Activated CD8-positive, alpha-beta memory T cell treated with anti-CD3 and anti-CD28 coated beads, Interleukin-2, amount 50 U/mL, for 48 hours (primary cell): ENCODE results near the gene FABP3.

Experiments used
- DNase-seq: peaks from one replicate; pipeline ENCODE4 v3.0.0-alpha.2; 2020

FABP3 gene

DNA sequence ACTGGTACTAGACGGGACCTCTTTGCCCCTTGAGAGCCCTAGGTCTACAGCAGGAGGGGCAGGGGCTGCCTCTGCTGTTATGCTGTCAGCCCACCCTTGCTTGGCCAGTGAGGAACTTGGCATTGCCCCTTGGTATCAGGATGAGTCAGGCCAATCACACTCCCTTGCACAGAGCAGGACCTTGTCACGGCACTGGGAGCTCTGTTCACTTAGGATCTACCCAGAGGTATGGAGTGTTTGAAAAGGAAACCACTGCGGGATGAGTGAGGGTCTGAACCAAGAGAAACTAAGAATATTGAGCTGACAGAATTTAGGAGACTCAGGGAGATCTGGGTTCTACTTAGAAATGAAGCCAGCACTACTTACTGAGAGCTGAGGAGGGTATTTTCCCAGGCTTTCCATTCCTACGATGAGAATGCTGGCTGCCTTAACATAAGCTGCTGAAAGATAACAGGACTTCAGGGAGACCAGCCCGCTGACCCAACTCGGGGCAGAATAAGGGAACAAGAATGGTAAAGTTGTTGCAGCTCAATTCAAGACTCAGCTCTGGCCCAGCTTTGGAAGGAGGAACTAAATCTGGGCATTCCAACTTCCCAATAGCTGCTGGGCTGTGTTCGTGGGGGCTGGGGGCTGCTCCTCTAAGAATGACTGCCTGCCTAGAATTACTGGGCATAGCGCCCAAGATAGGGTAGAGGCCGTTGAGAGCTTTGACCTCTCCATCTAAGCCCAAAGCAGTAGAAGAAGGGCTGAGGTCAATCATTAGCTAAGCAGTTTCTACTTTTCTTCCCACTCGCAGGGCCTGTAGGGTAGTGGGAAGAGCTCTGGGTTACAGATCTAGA lies 1.5 kb downstream of the FABP3 start:
- DNase-seq, result peak; percentile 33

GRCh38 chr1:31370565-31370964 lies 2.3 kb downstream of the FABP3 start:
- peak; percentile 39 for DNase-seq

DNA sequence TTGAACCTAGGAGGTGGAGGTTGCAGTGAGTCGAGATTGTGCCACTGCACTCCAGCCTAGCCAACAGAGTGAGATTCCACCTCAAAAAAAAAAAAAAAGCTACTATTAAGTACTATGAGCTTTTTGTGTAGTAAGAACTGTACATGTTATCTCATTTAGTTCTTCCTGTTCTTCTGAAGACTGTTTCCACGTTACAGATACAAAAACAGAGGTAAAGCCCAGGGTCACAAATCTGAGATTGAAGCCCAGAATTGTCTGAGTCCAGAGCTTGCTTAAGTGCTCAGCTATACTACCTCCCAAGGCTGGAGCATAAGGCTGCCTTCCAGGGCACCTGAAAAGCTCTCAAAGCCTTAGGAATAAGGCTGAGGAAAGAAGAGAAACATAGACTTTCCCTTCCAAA lies 2.9 kb downstream of the FABP3 start:
- DNase-seq, result no peak

- DNase-seq, result peak; percentile 17
These were observed 4.2 kb downstream of the FABP3 start for GRCh38 chr1:31368611-31369107.

GRCh38 chr1:31366796-31367195 lies 6.1 kb downstream of the FABP3 start:
- no peak for DNase-seq

- DNase-seq, result no peak
These were observed 8.2 kb downstream of the FABP3 start for GRCh38 chr1:31364561-31365250.

DNA sequence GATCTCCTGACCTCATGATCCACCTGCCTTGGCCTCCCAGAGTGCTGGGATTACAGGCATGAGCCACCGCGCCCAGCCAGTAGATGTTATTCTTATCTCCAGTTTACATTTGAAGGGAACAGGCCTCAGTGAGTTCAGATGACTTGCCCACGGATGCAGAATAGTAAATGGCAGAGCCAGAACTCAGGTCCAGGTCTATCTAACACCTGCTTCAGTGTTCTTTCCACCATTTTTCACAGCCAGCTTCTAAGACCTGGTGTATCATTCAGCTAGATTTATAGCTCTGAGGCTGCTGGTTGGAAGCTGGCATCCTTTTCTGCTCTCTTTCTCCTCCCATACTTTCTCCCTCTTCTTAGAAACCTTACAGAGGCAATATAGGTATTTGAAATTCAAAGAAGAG lies 10.8 kb downstream of the FABP3 start:
- DNase-seq, result no peak

- DNase-seq, result no peak
These were observed 11.3 kb downstream of the FABP3 start for GRCh38 chr1:31361607-31362006.

DNA sequence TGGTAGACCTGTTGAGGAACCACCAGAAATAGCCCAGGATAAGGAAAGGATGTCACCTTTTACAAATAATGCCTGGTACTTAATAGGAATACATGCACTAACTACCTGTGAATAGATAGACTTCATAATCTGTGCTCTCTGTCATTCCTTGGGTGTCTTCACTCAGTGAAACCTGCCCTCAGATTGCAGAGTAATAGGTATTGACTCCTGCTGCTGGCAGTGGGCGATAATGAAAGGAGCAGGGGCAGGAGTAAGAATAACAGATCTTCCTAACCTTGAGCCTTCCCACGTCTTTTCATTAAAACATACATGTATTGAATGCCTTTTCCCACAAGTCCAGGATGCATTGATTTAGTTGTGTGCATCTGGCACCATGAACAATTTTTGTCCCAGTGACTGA lies 16.4 kb downstream of the FABP3 start:
- no peak for DNase-seq

DNA sequence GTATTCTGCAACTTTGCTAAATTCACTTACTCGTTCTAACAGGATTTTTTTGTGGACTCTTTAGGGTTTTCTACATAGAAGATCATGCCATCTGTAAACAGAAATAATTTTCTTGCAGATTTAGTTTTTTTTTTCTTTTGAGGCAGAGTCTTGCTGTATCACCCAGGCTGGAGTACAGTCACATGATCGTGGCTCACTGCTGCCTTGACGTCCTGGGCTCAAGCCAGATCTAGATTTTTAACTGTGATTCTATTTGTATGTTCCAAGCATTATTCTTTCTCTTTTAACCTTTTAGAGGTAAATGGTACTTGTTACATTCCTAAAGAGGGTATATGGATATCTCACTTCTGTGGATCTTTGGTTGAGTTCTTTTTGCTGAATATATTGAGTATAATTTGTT lies 18.6 kb downstream of the FABP3 start:
- DNase-seq, result no peak

DNA sequence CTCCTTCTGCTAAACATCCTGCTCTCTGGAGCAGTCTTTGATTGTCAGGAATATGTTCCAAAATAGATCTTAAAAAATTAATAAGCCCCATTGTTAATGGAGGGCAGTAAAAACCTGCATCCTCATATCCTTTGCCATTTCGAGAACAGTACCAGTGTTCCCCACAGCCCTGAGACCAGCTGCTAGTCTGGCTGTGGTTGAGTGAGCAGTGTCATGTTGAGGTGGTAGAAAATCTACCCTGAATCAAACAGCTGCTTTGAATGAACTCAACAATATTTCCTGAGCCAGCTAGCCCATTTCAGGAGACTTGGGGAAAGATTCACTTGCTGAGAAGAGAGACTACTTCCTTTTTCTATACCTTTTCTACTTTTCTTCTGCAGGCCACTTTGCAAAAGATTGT lies 24.4 kb downstream of the FABP3 start:
- no peak for DNase-seq

DNA sequence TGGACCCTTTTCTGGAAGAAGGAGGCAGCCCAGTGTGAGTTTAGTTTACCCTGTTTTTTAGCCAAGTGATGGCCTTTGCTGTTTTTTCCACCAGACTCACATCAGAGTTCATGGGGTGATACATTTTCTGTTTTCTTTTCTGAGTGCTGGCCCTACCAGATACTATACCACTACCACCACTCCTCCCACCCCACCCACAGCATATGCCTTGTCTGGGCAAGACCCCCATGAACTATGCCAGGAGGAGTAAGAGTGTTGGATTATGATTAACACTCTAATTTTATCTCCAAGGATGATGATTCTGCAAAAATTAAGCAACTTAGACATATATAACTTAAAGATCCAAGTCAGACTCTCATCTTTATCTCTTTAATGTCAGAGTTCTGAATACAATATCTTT lies 26.1 kb downstream of the FABP3 start:
- DNase-seq, result no peak

- no peak for DNase-seq
These were observed 27.2 kb downstream of the FABP3 start for GRCh38 chr1:31345635-31346034.

DNA sequence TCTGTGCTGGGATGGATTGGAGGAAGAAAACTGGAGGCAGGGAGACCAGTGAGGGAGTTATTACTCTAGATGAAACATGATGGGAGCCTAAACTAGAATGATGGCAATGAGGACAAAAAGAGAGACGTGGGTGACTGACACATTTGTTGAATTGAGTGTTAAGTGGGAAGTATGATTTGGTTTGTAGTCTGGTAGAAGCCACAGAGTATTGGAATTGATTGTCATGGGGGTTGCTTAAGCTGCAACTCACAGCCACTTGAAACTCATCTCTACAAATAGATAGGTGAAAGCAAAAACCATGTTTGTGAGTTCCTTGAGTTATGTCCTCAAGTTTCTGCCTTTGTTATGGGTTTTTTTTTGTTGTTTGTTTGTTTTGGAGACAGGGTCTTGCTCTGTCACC lies 28.4 kb downstream of the FABP3 start:
- no peak for DNase-seq

GRCh38 chr1:31336687-31337467 lies 36.0 kb downstream of the FABP3 start:
- DNase-seq, result no peak

DNA sequence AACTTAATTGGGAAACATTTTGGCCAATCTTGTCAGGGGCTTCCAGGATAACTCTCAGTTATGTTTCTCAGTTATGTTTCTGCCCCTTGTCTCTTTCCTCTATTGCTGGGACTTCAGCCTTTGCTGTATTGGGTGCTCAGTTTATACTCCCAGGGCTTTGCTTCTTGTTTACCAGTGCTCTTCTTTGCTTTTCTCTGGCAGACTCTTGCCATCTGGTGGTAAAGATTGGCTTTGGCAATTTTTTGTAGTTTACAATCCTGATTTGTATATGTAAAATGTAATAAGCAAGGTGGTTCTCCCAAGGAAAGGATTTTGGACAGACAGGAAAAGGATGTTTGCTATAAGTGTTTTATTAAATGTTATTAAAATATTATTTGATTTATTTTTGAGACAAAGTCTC lies 37.9 kb downstream of the FABP3 start:
- no peak for DNase-seq

DNA sequence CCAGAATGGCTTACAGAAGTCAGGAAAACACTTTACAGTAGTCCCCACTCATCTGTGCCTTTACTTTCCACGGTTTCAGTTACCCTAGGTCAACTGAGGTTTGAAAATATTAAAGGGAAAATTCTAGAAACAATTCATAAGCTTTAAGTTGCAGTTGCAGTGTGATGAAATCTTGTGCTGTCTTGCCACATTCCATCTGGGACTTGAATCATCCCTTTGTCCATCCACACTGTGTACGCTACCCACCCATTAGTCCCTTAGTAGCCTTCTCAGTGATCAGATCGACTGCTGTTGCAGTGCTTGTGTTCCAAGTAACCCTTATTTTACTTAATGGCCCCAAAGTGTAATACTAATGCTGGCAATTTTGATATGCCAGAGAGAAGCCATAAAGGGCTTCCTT lies 45.5 kb downstream of the FABP3 start:
- DNase-seq, result no peak

- no peak for DNase-seq
These were observed 46.4 kb downstream of the FABP3 start for GRCh38 chr1:31326461-31326860.

DNA sequence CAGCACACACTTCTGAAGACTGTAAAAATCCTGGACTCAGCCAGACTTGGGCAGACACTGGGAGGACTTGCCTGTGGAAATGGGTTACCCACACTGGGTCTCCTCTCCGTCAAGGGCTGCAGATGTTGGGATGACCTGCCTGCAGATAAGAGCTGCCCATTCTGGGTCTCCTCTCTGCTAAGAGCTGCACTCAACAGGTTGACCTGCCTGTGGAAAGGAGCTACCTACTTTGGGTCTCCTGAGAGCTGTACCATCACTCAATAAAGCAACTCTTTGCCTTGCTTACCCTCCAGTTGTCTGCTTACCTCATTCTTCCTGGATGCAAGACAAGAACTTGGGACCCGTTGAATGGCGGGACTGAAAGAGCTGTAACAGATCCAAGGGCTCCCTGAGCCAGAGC lies 47.9 kb downstream of the FABP3 start:
- DNase-seq, result no peak

DNA sequence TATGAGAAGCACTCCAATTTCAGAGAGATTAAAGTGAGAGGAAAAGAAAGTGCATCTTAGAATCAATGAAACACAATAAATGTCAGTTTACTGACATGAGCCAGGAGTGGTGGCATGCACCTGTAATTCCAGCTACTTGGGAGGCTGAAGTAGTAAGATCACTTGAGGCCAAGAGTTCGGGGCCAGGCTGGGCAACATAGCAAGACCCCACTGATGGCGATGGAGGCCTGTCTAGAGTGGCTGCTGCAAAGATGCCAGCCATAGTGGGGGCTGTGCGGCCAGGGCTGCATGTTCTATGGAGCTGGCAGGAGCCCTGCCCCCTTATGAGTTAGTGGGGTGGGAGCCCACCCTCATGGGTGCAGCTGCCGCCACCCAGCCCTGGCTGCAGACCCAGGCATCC lies 48.8 kb downstream of the FABP3 start:
- DNase-seq, result no peak

DNA sequence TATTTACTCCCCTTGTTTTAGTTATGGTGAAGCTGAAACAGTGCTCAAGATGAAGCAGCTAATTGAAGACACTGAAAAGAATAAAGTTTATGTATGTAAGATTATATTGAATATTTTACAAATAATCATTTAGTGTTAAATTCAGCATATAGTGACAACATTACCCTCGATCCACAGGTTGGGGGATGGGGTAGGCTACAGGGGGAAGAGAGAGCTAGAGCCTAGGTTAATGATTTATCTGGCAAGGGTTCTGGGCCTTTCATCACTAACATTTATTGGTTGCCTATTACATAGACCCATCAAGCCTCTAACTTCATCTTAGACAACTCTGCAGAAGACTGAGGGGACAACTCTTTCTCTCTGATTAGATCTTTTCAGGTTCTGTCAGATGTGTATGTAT lies 54.7 kb downstream of the FABP3 start:
- DNase-seq, result no peak

GRCh38 chr1:31315902-31316301 lies 57.0 kb downstream of the FABP3 start:
- no peak for DNase-seq
